Smooth muscle cell (in vitro differentiated cells): Measurements from ENCODE around the gene PLCG1. TPM values are rescaled to one million over a fixed set of nuclear protein-coding genes. Genes with fewer than 3 reads are reported as not detected.

Experiments used
- DNase-seq: peaks from one replicate; lab custom pipeline; 2025; ENCODE audit not compliant: unreplicated experiment; lab: John Stamatoyannopoulos, UW
- H2AFZ ChIP-seq: fragments of 200-600 bp; sonication (generic); 2 replicates; pipeline ENCODE4 v1.6.0; 2016; ENCODE audit warnings: antibody characterized with exemption, low read depth, mild to moderate bottlenecking
- H3F3A ChIP-seq: fragments of 200-600 bp; sonication (generic); 2 replicates; pipeline ENCODE4 v1.6.0; 2017; ENCODE audit warnings: antibody characterized with exemption, low read depth
- H3K27ac ChIP-seq: fragments of 200-600 bp; sonication (generic); 2 replicates; pipeline ENCODE4 v1.5.1; 2016; ENCODE audit warnings: low read depth, mild to moderate bottlenecking
- H3K27me3 ChIP-seq: fragments of 200-600 bp; sonication (generic); 2 replicates; pipeline ENCODE4 v1.6.1; 2016; ENCODE audit warnings: low read depth, mild to moderate bottlenecking
- H3K36me3 ChIP-seq: fragments of 200-600 bp; sonication (generic); 2 replicates; pipeline ENCODE4 v1.5.1; 2016; ENCODE audit warnings: low read depth
- H3K4me1 ChIP-seq: fragments of 200-600 bp; sonication (generic); 2 replicates; pipeline ENCODE4 v1.5.1; 2016; ENCODE audit warnings: low read depth
- H3K4me2 ChIP-seq: fragments of 200-600 bp; sonication (generic); 2 replicates; pipeline ENCODE4 v1.6.0; 2016; ENCODE audit warnings: mild to moderate bottlenecking
- H3K4me3 ChIP-seq: fragments of 200-600 bp; sonication (generic); 2 replicates; pipeline ENCODE4 v1.5.1; 2016; ENCODE audit warnings: mild to moderate bottlenecking
- H3K79me2 ChIP-seq: fragments of 200-600 bp; sonication (generic); 2 replicates; pipeline ENCODE4 v1.6.0; 2016; ENCODE audit warnings: low read depth, mild to moderate bottlenecking
- H3K9ac ChIP-seq: fragments of 200-600 bp; sonication (generic); 2 replicates; pipeline ENCODE4 v1.6.0; 2016; ENCODE audit warnings: low read depth
- H3K9me3 ChIP-seq: fragments of 200-600 bp; sonication (generic); replicated peaks from 2 replicates; pipeline ENCODE4 v1.5.1; 2016; ENCODE audit warnings: low read depth
- H4K20me1 ChIP-seq: fragments of 200-600 bp; sonication (generic); 2 replicates; pipeline ENCODE4 v1.6.0; 2016; ENCODE audit warnings: low read depth
- WGBS: methylation state at CpG from one replicate; pipeline ENCODE4 v1.1.7; 2016; ENCODE audit warnings: low lambda C conversion rate; 5-methylcytosine and 5-hydroxymethylcytosine counted together
- polyA plus RNA-seq: library from polyadenylated mRNA; unstranded; fragments of >200 nt; fragmentation: Nextera tagmentation; extraction: Ambion mirVana; gene quantifications from 2 replicates; pipeline ENCODE4 v1.2.1, GENCODE V29; 2016
- total RNA-seq: library from RNA; depleted of rRNA; stranded (reverse); fragments of >200 nt; gene quantifications from 2 replicates; pipeline ENCODE4 v1.2.3, GENCODE V29; 2014
- TF ChIP-seq, protein P1 (sequence below): fragments of 200-600 bp; sonication (generic); IDR thresholded peaks from 2 replicates; pipeline ENCODE4 v1.5.1; 2017; ENCODE audit warnings: borderline replicate concordance, mild to moderate bottlenecking, antibody characterized with exemption; ENCODE audit not compliant: insufficient read depth, poor library complexity, severe bottlenecking

PLCG1 gene
- total and polyA plus RNA-seq, 2 experiments from 2014 or later = 36.9 to 45.2 TPM

DNA sequence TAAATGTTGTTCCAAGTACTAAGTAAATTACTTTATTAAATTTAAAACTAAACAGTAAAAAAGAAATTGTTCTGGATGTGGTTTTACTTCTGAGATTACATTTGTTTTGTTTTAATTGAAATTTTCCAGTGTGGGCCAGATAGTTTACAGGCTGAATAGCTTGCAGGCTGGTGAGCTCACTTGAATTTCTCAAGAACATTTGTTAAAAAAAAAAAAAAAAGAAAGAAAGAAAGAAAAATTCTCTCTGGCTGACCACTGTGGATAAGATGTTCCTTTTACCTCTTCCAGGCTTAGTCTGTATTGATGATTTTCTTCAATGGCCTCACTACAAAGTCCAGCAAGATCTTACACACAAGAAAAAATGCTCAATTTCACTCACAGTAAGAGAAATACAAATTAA, 85.4 kb downstream of the PLCG1 start:
- Histone ChIP-seq H3K79me2 (no peaks in the 10 kb centered on the region), H3K9ac (no peak overlapping the region), H3K27me3 (no peaks in the 10 kb centered on the region), H3K4me1 (peaks cover 15% of the 10 kb centered on the region), H4K20me1 (peaks cover 4% of the 10 kb centered on the region), H3K36me3 (no peaks in the 10 kb centered on the region), H3F3A (no peaks in the 10 kb centered on the region), H3K4me3 (no peak overlapping the region), H3K27ac (peak overlapping the region; percentile 34), H2AFZ (no peak overlapping the region), H3K9me3 (no peaks in the 10 kb centered on the region), H3K4me2 (peak overlapping the region; percentile 22)
- DNase-seq = no peak
- TF ChIP-seq, protein P1, sequence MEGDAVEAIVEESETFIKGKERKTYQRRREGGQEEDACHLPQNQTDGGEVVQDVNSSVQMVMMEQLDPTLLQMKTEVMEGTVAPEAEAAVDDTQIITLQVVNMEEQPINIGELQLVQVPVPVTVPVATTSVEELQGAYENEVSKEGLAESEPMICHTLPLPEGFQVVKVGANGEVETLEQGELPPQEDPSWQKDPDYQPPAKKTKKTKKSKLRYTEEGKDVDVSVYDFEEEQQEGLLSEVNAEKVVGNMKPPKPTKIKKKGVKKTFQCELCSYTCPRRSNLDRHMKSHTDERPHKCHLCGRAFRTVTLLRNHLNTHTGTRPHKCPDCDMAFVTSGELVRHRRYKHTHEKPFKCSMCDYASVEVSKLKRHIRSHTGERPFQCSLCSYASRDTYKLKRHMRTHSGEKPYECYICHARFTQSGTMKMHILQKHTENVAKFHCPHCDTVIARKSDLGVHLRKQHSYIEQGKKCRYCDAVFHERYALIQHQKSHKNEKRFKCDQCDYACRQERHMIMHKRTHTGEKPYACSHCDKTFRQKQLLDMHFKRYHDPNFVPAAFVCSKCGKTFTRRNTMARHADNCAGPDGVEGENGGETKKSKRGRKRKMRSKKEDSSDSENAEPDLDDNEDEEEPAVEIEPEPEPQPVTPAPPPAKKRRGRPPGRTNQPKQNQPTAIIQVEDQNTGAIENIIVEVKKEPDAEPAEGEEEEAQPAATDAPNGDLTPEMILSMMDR = no peak

- H3K27me3 ChIP-seq = no peaks in the 10 kb centered on the region
- peak overlapping the region; percentile 22 for H3K4me2 ChIP-seq
- H3K9me3 ChIP-seq = no peaks in the 10 kb centered on the region
- peak overlapping the region; percentile 34 for H3K27ac ChIP-seq
- no peak overlapping the region for H3K4me3 ChIP-seq
- no peak overlapping the region for H3K9ac ChIP-seq
- no peak overlapping the region for H2AFZ ChIP-seq
- no peaks in the 10 kb centered on the region for H3K79me2 ChIP-seq
- peaks cover 15% of the 10 kb centered on the region for H3K4me1 ChIP-seq
- TF ChIP-seq, protein P1 = no peak
- no peak for DNase-seq
- H4K20me1 ChIP-seq = peaks cover 4% of the 10 kb centered on the region
- H3F3A ChIP-seq = no peaks in the 10 kb centered on the region
- H3K36me3 ChIP-seq = no peaks in the 10 kb centered on the region
These were observed 85.8 kb downstream of the PLCG1 start for GRCh38 chr20:41223112-41223511.

GRCh38 chr20:41224281-41224680, 86.9 kb downstream of the PLCG1 start:
- TF ChIP-seq, protein P1 = no peak
- no peak overlapping the region for H3K4me3 ChIP-seq
- H3K79me2 ChIP-seq = no peaks in the 10 kb centered on the region
- no peaks in the 10 kb centered on the region for H3K9me3 ChIP-seq
- no peak overlapping the region for H3K27ac ChIP-seq
- no peaks in the 10 kb centered on the region for H3F3A ChIP-seq
- H3K27me3 ChIP-seq = no peaks in the 10 kb centered on the region
- no peak overlapping the region for H3K4me2 ChIP-seq
- no peak for DNase-seq
- H3K9ac ChIP-seq = no peak overlapping the region
- 97% methylated on average over 1 of the region's 1 CpG for WGBS
- H4K20me1 ChIP-seq = no peaks in the 10 kb centered on the region
- peaks cover 15% of the 10 kb centered on the region for H3K4me1 ChIP-seq
- H3K36me3 ChIP-seq = no peaks in the 10 kb centered on the region
- no peak overlapping the region for H2AFZ ChIP-seq

DNA sequence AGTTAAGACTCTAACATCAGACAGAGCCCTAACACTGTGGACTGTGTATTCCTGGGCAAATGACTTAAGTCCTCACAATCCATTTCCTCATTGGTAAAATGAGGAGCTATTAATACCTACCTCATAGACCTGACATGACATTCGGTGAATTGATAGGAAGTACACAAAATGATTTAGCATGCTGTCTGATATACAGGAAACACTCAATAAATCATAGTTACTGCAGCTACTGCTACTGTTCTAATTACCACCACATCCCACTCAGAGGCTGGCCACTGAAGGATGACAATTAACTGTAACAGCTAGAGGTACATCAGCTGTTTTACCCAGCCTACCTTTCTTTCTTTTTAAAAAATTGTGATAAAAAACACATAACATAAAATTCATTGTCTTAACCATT, 87.7 kb downstream of the PLCG1 start:
- no peak for DNase-seq
- Histone ChIP-seq H3K27me3 (no peaks in the 10 kb centered on the region), H3K4me1 (peaks cover 15% of the 10 kb centered on the region), H3K79me2 (no peaks in the 10 kb centered on the region), H3K4me2 (no peak overlapping the region), H3K9me3 (no peaks in the 10 kb centered on the region), H3K27ac (no peak overlapping the region), H3K9ac (no peak overlapping the region), H3F3A (no peaks in the 10 kb centered on the region), H4K20me1 (no peaks in the 10 kb centered on the region), H3K36me3 (no peaks in the 10 kb centered on the region), H3K4me3 (no peak overlapping the region), H2AFZ (no peak overlapping the region)
- TF ChIP-seq, protein P1 = no peak
- WGBS = 80% methylated on average over 1 of the region's 1 CpG
